Measurements from ENCODE around the gene HVCN1.
"Not testable (repeated sequence)": the region's sequence is repeated elsewhere in the genome, so short reads cannot be mapped to it uniquely, and the experiment has no call there.

Gene HVCN1

GRCh38 chr12:110688446-110689280 is at the start of gene HVCN1:
HVCN1 (minus strand) TSS chr12:110689115; CDS start chr12:110683245, 5,870 bp downstream.
- no peak for DNase-seq (ENCODE audit: low spot score)

- DNase-seq (ENCODE audit: low spot score), result no peak
These were observed 48.6 kb upstream of the HVCN1 start for GRCh38 chr12:110737532-110737931.

GRCh38 chr12:110737016-110737415 is 48.1 kb upstream of the HVCN1 start:
- DNase-seq (ENCODE audit: low spot score), result not testable (repeated sequence)

- no peak for DNase-seq (ENCODE audit: low spot score)
These were observed 45.0 kb upstream of the HVCN1 start for GRCh38 chr12:110733900-110734299.

- no peak for DNase-seq (ENCODE audit: low spot score)
These were observed 44.3 kb upstream of the HVCN1 start for GRCh38 chr12:110733089-110733715.

- no peak for DNase-seq (ENCODE audit: low spot score)
These were observed 43.7 kb upstream of the HVCN1 start for GRCh38 chr12:110732572-110732971.

- DNase-seq (ENCODE audit: low spot score), result no peak
These were observed 42.6 kb upstream of the HVCN1 start for GRCh38 chr12:110731479-110731878.

GRCh38 chr12:110728628-110729027 is 39.7 kb upstream of the HVCN1 start:
- no peak for DNase-seq (ENCODE audit: low spot score)

GRCh38 chr12:110726708-110727369 is 37.9 kb upstream of the HVCN1 start:
- no peak for DNase-seq (ENCODE audit: low spot score)

- DNase-seq (ENCODE audit: low spot score), result no peak
These were observed 37.1 kb upstream of the HVCN1 start for GRCh38 chr12:110726028-110726427.

GRCh38 chr12:110725267-110725666 is 36.4 kb upstream of the HVCN1 start:
- no peak for DNase-seq (ENCODE audit: low spot score)

GRCh38 chr12:110722892-110723291 is 34.0 kb upstream of the HVCN1 start:
- not testable (repeated sequence) for DNase-seq (ENCODE audit: low spot score)

GRCh38 chr12:110721570-110721969 is 32.7 kb upstream of the HVCN1 start:
- DNase-seq (ENCODE audit: low spot score), result no peak

- no peak for DNase-seq (ENCODE audit: low spot score)
These were observed 31.6 kb upstream of the HVCN1 start for GRCh38 chr12:110720516-110720915.

GRCh38 chr12:110718222-110718908 is 29.4 kb upstream of the HVCN1 start:
- no peak for DNase-seq (ENCODE audit: low spot score)

- DNase-seq (ENCODE audit: low spot score), result no peak
These were observed 28.1 kb upstream of the HVCN1 start for GRCh38 chr12:110717037-110717436.

- DNase-seq (ENCODE audit: low spot score), result no peak
These were observed 20.0 kb upstream of the HVCN1 start for GRCh38 chr12:110708917-110709316.

GRCh38 chr12:110705309-110705708 is 16.4 kb upstream of the HVCN1 start:
- no peak for DNase-seq (ENCODE audit: low spot score)

GRCh38 chr12:110704750-110705149 is 15.8 kb upstream of the HVCN1 start:
- no peak for DNase-seq (ENCODE audit: low spot score)

- DNase-seq (ENCODE audit: low spot score), result no peak
These were observed 15.3 kb upstream of the HVCN1 start for GRCh38 chr12:110704231-110704630.

- no peak for DNase-seq (ENCODE audit: low spot score)
These were observed 13.2 kb upstream of the HVCN1 start for GRCh38 chr12:110702081-110702480.
